GM21526 (cell line): Measurements from ENCODE around the gene MAK.
"Not testable (repeated sequence)": the region's sequence is repeated elsewhere in the genome, so short reads cannot be mapped to it uniquely, and the experiment has no call there.

Experiments
- ATAC-seq: cut with Tn5 transposase; IDR thresholded peaks from one replicate; pipeline ENCODE4 v1.9.1; 2021; ENCODE audit warnings: moderate library complexity; ENCODE audit not compliant: unreplicated experiment, low FRiP score

The MAK gene

DNA sequence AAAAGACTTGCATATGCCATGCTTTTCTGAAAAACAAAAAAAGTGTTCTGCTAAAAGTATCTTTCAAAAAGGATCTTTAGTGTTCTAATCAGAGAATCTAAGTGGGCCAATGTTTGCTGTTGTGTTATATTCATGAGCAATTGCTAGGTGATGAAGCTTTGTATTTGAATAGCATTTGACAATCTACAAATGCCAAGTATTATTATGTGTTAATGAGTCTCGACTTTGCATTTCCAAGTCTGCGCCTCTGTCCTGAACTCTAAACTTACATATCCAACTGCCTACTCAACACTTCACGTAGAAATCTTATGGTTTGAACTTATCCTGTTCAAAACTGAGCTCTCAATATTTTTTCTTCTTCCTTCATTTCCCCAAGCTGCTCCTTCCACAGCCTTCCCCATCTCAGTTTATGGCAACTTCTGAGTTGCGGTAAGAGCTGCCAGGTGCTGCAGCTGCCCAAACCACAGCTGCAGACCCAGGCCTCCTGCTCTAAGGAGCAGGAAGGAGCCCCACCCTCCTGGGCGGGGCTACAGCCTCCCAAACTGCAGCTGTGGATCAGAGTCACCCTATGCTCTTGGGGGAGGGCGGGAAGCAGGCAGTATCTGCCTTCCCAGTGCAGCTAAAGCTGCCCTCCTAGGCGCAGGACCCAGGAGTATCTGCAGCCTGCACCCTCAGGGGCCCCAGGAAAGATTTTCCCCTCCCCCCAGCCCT is 16.7 kb upstream of the MAK start:
- no peak for ATAC-seq

DNA sequence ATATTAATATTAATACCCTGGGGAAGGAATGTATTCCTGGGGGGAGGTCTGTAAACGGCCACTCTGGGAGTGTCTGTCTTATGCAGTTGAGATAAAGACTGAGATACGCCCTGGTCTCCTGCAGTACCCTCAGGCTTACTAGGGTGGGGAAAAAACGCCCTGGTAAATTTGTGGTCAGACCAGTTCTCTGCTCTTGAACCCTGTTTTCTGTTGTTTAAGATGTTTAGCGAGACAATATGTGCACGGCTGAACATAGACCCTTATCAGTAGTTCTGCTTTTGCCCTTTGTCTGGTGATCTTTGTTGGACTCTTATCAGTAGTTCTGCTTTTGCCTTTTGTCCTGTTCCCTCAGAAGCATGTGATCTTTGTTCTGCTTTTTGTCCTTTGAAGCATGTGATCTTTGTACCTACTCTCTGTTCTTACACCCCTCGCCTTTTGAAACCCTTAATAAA is 15.5 kb upstream of the MAK start:
- ATAC-seq: not testable (repeated sequence)

GRCh38 chr6:10852361-10852960 is 14.1 kb upstream of the MAK start:
- no peak for ATAC-seq

- no peak for ATAC-seq
Observed at GRCh38 chr6:10850728-10851127, 12.4 kb upstream of the MAK start.

DNA sequence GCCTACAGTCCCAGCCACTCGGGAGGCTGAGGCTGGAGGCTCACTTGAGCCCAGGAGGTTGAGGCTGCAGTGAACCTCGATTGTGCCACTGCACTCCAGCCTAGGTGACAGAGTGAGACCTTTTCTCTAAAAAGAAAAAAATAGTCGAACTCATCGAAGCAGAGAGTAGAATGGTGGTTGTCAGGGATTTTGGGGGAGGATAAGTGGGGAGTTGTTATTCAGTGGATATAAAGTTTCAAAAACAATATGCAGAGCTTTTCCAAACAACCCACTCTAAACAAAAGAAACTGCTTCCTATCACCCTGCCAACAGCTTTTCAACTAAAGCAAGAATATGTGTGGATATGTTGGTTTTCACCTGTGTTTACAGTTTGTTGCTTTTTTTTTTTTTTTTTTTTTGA is 11.6 kb upstream of the MAK start:
- ATAC-seq: no peak

DNA sequence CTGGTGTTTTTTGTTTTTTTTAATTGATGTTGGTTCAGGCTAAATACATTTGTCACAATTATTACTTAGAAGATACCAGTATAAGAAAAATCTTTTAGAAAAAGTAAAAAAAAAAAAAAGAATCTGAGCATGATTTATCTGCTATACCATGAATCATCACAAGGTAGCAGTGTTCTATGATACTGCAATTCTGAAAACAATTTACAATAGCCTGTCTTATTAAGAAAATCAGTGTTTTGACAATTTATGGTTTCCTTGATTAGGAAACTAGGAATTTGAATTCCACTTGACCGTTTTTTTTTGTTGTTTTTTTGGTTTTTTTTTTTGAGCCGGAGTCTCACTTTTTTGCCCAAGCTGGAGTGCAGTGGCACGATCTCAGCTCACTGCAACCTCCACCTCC is 9.3 kb upstream of the MAK start:
- no peak for ATAC-seq

DNA sequence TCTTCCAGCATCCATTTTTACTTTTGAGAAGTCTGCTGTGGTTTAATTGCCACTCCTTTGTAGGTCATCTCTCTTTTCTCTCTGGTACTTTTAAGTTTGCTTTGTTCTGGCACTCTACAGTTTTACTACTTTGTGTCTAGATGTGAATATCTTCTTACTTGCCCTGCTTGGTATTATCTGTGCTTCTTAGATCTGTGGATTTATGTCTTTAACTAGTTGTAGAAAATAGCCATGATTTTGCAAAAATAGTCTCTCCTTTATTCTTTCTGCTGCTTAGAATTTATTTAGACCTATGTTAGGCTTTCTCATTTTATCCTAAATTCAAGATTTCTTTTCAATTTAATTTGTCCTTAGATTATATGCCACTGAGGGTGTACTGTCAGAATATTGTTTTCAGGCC is 5.2 kb upstream of the MAK start:
- ATAC-seq: no peak

- ATAC-seq: peak; percentile 72
Observed at GRCh38 chr6:10838794-10839333, 525 bp upstream of the MAK start.

DNA sequence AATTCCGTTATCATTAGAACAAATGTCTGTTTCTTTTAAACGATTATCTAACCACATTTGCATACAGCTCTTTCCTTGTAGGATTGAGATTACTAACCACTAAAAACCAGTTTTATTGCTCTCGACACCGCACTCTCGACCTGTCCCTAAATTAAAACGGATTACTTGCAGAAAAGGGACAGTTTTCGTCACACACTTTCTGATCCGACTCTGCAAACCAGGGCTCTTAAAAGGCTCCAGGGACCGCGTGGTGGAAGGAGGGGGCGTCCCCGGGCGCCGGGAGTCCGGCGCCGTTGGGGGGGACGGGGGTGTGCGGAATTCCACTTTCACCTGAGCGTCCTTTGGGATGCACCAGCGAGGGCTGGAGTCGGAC is 731 bp downstream of the MAK start:
- no peak for ATAC-seq

DNA sequence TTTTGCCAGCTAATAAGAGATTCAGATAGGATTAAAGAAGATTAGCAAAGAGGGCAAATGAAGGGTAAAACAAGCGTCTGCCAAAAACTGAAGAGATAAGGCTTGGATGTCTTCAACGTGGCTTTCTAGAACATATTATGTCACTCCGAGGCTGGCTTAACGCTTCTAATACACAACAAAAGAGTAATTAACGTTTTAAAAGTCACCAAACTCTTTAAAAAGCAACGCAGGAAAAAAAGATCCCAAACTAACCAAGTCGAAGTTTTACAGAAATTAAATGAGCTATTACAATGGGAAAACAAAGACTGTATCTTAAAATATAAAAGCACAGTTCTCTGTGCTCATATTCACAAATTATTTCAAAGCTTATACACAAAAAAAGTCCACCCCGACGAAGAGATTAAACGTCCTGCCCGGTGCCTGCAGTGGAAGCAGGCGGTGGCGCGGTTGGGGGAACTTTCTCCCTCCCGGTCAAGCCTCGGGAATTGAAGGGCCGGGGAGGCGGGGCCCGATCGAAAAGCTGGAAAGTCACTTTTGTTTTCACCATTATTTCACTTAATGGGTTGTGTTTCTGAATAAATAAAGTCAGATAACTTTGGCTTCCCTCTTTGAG is 1.2 kb downstream of the MAK start:
- ATAC-seq: no peak

DNA sequence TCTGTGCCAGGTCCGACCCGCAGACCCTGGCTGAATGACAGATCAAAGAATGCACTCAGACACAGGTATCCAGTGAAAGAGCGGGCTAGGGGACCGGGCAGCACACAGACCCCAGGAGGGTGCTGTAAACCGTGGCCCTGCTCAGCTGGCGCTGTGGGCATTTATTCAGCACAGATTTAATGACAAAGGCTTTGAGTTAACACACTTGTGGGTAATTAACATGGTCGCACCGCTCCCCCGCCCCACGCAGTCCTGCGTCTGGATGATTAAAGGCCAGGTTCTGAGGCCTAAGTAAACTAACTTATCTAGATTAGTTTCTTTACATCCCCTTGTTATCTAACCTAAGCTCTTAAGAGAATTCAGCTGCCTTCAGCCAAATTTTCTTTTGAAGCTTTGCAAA is 3.5 kb downstream of the MAK start:
- ATAC-seq: no peak

GRCh38 chr6:10831609-10832008 is 6.7 kb downstream of the MAK start:
- no peak for ATAC-seq

DNA sequence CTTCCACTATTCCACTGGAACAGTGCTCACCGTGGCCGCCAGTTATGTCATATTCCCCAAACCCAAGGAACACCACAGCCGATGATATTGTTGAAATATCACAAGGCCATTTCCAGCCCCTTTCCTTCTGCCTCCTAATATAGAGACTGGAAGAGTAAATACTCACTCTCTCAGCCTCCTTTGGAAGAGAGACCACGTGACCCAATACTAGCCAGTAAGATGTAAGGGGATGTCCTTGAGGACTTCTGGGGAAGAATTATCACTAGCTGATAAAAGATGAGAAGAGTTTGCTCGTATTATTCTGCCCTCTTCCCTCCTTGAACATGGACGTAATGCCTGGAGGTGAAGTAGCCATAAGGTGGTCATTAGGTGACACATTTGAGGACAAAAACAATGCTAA is 13.5 kb downstream of the MAK start:
- no peak for ATAC-seq

GRCh38 chr6:10824297-10824696 is 14.0 kb downstream of the MAK start:
- no peak for ATAC-seq

GRCh38 chr6:10814176-10814575 is 24.2 kb downstream of the MAK start:
- not testable (repeated sequence) for ATAC-seq

DNA sequence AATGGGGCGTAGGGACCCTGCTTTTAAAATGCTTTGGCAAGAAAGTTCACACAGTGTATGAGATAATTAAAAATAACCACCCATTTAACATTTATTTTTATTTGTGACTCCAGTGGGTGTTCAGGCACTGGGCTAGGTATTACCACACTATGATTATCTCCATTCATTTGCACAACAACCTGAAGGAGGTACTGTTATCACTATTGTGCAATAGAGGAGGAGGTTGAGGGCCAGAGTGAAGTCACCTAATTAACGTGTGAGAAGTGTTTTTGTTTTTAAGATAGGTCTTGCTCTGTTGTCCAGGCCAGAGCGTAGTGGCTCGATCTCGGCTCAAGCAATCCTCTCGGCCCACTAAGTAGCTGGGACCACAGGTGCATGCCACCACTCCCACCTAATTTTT is 29.2 kb downstream of the MAK start:
- ATAC-seq: no peak

DNA sequence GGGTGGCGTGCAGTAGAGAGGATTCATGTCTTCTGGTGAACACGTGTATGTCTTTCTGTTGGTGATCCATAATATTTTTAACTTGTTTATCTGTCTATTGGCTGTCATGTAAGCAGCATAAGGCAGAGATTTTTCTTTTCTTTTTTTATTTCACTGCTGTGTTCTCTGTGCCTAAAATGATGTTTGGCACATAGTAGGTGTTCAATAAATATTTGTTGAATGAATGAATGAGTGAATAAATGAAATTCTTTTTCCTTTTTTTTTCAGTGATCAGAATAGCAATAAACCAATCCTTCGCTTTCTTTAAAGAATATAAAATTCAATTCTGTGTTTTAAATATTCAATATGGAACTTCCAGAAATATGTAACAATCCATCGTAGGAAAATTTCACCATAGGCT is 30.0 kb downstream of the MAK start:
- no peak for ATAC-seq

DNA sequence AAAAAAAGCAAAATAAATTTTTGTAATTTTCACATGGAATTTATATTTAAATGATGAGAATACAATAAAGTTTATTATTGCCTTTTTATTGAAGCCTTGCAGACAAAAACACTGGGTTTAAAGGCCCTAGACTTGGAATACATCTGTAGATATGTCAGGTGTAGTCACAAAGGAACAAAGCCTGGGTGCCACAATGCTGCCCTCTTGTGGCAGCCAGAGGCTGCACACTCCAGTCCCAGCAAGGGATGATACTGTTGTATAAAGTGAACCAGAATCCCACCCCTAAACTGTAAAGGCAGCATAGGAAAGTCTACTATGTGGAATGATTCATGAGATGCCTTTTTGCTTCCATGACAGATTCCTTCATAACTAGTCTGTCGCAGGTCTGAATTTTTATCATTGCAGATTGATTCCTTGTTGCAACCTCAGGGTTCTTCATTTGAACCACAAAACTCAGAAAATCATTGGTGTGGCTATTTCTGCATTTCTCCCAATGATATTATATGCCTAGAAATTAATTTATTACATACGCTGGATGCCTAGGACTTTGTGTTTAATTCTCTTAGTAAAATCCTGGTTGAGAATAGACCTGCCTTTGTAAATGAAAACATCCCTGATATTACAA is 37.0 kb downstream of the MAK start:
- ATAC-seq: peak; percentile 88

DNA sequence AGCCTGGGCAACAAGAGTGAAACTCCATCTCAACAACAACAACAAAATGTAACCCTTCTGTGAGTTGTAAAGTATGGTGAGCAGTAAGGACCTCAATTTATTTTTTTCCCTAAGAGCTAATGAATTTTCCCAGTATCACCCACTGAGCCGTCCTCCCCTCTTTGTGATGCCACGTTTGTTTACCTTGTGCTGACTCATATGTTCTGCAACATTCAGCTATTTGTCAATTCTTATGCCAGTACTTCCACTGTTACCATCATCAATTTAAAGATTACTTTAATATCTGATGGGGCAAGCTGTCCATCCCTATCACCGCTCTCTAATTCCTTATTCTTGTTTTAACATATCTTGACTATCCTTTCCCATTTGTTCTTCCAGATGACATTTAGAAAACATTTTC is 37.5 kb downstream of the MAK start:
- no peak for ATAC-seq

- no peak for ATAC-seq
Observed at GRCh38 chr6:10794239-10794638, 44.1 kb downstream of the MAK start.

GRCh38 chr6:10793695-10794094 is 44.6 kb downstream of the MAK start:
- no peak for ATAC-seq
